NB4 (cell line): ENCODE data around the gene MAN2A1.

Source experiments
- MAX ChIP-seq: IDR thresholded peaks from 2 replicates; pipeline ENCODE4 v1.6.1; 2011; ENCODE audit warnings: low read depth, low read length
- MYC ChIP-seq: IDR thresholded peaks from 2 replicates; pipeline ENCODE4 v1.6.1; 2011; ENCODE audit warnings: low read depth, low read length
- POLR2A ChIP-seq: IDR thresholded peaks from 2 replicates; pipeline ENCODE4 v1.6.1; 2011; ENCODE audit warnings: mild to moderate bottlenecking; ENCODE audit not compliant: insufficient read length; ENCODE audit errors: extremely low read depth
- TF ChIP-seq, protein P1 (sequence below): IDR thresholded peaks from one replicate; pipeline ENCODE4 v1.5.1; 2012; ENCODE audit warnings: low read depth, low read length

DNA sequence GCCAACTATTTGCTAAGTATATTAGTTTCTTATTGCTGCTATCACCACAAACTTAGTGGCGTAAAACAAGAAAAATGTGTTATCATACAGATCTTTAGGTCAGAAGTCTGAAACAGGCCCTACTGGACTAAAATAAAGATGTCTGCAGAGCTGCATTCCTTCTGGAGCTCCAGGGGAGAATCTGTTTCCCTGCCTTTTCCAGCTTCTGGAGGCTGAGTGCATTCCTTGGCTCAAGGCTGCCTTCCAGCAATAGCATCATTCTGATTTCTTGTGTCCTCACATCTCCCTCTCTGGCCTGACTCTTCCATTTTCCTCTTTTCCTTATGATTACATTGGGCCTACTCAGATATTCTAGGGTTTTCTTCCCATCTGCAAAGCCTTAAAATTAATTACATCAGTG is 15.9 kb downstream of the MAN2A1 start:
- TF ChIP-seq, protein P1, sequence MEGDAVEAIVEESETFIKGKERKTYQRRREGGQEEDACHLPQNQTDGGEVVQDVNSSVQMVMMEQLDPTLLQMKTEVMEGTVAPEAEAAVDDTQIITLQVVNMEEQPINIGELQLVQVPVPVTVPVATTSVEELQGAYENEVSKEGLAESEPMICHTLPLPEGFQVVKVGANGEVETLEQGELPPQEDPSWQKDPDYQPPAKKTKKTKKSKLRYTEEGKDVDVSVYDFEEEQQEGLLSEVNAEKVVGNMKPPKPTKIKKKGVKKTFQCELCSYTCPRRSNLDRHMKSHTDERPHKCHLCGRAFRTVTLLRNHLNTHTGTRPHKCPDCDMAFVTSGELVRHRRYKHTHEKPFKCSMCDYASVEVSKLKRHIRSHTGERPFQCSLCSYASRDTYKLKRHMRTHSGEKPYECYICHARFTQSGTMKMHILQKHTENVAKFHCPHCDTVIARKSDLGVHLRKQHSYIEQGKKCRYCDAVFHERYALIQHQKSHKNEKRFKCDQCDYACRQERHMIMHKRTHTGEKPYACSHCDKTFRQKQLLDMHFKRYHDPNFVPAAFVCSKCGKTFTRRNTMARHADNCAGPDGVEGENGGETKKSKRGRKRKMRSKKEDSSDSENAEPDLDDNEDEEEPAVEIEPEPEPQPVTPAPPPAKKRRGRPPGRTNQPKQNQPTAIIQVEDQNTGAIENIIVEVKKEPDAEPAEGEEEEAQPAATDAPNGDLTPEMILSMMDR = no peak
- TF ChIP-seq POLR2A (no peak), MAX (no peak), MYC (no peak)
